ENCODE data around the gene GSAP. TPM values are rescaled to one million over a fixed set of nuclear protein-coding genes. Genes with fewer than 3 reads are reported as not detected.
"Not testable (repeated sequence)": the region's sequence is repeated elsewhere in the genome, so short reads cannot be mapped to it uniquely, and the experiment has no call there.

GSAP gene
- total RNA-seq, 2 donors from 2014 or later: 9.7 to 11.4 TPM

- no peak for DNase-seq (ENCODE audit: low spot score)
- intact Hi-C loops (cut with DNase I): loop anchor here in 1 of 2 donors (5.0 kb wide), 1 partner anchor 74 kb away; no protein-coding TSS in a partner anchor
These were observed 99.8 kb downstream of the GSAP start for GRCh38 chr7:77316219-77316978.

DNA sequence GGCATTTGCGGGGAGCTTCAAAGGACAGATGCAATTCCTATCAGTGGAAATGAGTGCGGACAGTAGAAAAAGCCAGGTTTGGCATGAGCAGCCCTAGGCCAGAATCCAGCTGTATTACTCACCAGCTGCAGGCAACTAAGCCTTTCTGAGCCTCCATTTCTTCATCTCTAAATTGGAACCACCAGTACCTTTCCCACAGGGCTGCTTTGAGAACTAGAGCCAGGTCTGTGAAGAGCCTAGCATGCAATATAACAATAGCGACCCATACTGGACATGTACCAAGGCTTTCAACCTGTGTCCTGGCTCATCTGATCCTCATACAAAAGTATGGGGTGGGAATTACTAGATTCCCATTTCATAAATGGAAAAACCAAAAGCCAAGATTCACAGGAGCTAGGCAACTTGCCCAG lies 101.0 kb downstream of the GSAP start:
- intact Hi-C loops (cut with DNase I): loop anchor here in 1 of 2 donors (5.0 kb wide), 1 partner anchor 73 kb away; no protein-coding TSS in a partner anchor
- DNase-seq (ENCODE audit: low spot score): no peak

GRCh38 chr7:77313876-77314480 lies 102.2 kb downstream of the GSAP start:
- intact Hi-C loops (cut with DNase I): no loop called here
- DNase-seq (ENCODE audit: low spot score): no peak

- intact Hi-C loops (cut with DNase I): no loop called here
These were observed 103.1 kb downstream of the GSAP start for GRCh38 chr7:77313085-77313484.

GRCh38 chr7:77310982-77311381 lies 105.2 kb downstream of the GSAP start:
- intact Hi-C loops (cut with DNase I): no loop called here

More at GRCh38 chr7:77313085-77313484, 103.1 kb downstream of the GSAP start:
- DNase-seq (ENCODE audit: low spot score): no peak

GRCh38 chr7:77309714-77310220 lies 106.4 kb downstream of the GSAP start:
- intact Hi-C loops (cut with DNase I): no loop called here
- no peak for DNase-seq (ENCODE audit: low spot score)

More at GRCh38 chr7:77310982-77311381, 105.2 kb downstream of the GSAP start:
- DNase-seq (ENCODE audit: low spot score): no peak

- intact Hi-C loops (cut with DNase I): no loop called here
- DNase-seq (ENCODE audit: low spot score): no peak
These were observed 107.4 kb downstream of the GSAP start for GRCh38 chr7:77308792-77309191.

GRCh38 chr7:77306231-77307067 lies 109.7 kb downstream of the GSAP start:
- intact Hi-C loops (cut with DNase I): no loop called here
- no peak for DNase-seq (ENCODE audit: low spot score)

DNA sequence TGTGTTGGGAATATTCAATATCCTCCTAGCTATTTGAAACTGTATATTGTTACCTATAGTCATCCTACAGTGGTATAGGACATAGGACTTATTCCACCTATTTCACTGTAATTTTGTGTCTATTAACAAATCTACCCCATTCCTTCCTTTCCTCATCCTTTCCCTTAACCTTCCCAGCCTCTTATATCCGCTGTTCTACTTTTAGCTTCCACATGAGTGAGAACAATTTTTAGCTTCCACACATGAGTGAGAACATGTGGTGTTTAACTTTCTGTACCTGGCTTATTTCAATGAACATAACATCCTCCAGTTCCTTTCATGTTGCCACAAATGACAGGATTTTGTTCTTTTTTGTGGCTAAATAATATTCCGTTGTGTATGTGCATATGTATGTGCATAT lies 120.6 kb downstream of the GSAP start:
- intact Hi-C loops (cut with DNase I): no loop called here
- no peak for DNase-seq (ENCODE audit: low spot score)

DNA sequence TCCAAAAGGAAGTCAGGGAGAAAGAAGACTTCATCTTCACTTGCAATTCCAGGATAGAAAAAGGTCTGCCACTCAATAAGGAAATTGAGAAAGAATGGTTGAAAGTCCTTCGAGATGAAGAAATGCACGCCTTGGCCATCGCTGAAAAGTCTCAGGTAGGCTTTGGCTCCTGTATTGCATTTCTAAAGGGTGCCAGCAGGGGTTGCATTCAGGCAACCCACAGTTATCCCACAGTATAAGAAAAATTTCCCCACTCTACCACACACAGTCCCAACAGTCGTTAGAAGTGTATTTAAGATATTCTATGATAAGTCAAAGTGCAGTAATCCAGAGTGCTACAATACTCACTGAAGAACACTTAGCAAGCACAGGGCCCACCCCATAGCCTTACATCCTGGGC lies 123.1 kb downstream of the GSAP start:
- no peak for DNase-seq (ENCODE audit: low spot score)
- intact Hi-C loops (cut with DNase I): no loop called here

- DNase-seq (ENCODE audit: low spot score): no peak
- intact Hi-C loops (cut with DNase I): no loop called here
These were observed 125.7 kb downstream of the GSAP start for GRCh38 chr7:77290425-77290824.

DNA sequence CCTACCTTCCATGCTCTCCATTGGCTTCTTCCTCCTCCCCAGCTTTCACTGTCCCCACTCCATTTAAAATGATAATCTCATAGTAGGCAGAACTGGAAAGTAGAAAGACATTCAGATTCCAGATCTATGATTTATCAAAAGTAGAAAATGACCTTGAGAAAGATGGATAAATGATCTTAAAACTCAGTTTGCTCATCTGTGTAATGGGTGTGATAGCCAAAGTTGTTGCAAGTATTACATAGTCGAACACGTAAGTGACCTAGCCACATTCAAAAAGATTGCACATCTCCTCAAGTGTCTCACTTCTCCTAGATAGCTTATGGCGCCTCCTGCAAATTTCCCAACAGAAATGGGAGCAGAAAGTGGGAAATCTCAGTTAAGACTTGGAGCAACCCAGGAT lies 126.8 kb downstream of the GSAP start:
- intact Hi-C loops (cut with DNase I): no loop called here
- DNase-seq (ENCODE audit: low spot score): no peak

- intact Hi-C loops (cut with DNase I): no loop called here
- DNase-seq (ENCODE audit: low spot score): no peak
These were observed 127.4 kb downstream of the GSAP start for GRCh38 chr7:77288676-77289320.

GRCh38 chr7:77284616-77285015 lies 131.5 kb downstream of the GSAP start:
- intact Hi-C loops (cut with DNase I): no loop called here
- no peak for DNase-seq (ENCODE audit: low spot score)

DNA sequence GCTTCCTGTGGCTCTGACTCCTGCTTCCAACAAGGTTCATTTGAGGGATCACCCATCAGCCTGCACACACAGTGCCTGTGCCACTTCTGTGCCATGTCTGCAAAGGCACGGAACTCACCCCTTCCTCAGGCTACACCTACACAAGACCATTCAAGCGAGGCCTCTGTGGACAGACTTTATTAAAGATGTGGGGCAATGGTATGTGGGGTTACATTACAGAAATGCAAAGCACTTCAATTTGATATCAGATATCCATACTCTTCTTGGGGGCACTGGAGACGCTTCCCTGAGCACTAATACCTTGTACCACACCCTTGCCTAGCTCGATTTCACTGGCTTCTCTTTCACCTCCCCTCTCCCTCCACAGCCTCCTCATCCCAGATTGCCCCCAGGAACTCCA lies 132.1 kb downstream of the GSAP start:
- intact Hi-C loops (cut with DNase I): no loop called here
- no peak for DNase-seq (ENCODE audit: low spot score)

DNA sequence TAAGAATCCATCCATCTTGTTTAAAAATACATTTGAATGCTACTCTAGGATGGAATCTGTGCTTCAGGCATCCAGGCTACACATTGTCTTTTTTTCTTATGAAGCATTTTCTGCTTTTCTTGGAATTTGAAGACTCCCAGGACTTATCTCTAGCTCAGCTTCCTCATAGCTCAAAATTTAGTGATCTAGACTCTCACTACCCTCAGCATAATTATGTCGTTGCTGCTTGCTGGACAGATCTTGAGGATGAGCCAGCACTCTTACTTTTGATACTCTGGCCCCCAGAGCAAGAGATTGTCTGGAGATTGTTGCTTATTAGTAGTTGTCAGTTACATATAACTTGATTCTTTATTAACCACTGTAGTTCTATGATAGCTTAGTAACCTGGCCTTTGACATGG lies 133.3 kb downstream of the GSAP start:
- intact Hi-C loops (cut with DNase I): no loop called here
- DNase-seq (ENCODE audit: low spot score): no peak

DNA sequence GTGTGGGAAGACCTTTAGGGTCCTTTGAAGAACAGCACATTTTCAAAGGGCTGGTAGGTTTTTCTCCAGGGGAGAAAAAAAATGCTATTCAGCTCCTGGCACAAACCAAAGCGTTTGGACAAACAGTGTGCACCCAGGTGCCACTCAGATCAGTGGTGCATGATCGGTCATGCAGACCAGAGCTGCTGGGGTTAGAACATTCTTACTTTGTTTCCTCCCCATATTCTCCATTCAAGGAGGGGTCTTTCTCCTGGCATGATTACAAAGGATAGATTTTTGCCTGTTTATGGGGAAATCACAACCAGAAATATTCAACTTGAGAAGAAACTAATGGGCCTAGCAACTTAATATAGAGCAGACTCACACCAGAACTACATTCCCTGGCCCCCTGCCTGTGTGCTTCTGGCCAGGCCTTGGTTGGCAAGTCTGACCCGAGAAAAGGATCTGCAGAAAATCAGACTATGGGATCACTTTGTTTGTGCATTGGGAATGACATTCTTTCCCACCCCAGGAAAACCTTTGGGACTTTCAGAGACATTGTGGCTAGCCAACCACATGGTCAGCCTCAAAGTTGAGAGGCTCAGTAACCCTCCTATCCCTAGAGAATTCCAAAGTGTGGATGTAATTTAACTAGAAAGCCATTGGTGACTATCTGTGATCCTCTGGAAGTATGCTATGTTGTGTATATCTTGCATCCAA lies 134.2 kb downstream of the GSAP start:
- DNase-seq (ENCODE audit: low spot score): no peak
- intact Hi-C loops (cut with DNase I): no loop called here

- DNase-seq (ENCODE audit: low spot score): no peak
- intact Hi-C loops (cut with DNase I): no loop called here
These were observed 140.0 kb downstream of the GSAP start for GRCh38 chr7:77276120-77276519.

GRCh38 chr7:77275663-77276062 lies 140.5 kb downstream of the GSAP start:
- intact Hi-C loops (cut with DNase I); DNase-seq (ENCODE audit: low spot score): not testable (repeated sequence)

All from posterior vena cava (tissue), 2 donors.